ENCODE measurements around the gene ABCB8. TPM values are rescaled to one million over a fixed set of nuclear protein-coding genes. Genes with fewer than 3 reads are reported as not detected.

ABCB8 gene
- total RNA-seq, 1 donor from 2014 or later = 53.0 TPM

GRCh38 chr7:151083071-151083823 lies 55.0 kb downstream of the ABCB8 start, which contains the start of gene TMUB1:
Gene TMUB1 (minus strand): TSS chr7:151083493. CDS start chr7:151082563, 930 bp downstream.
- DNase-seq (ENCODE audit: low read depth) = peak; percentile 72

GRCh38 chr7:151083824-151084160 lies 55.5 kb downstream of the ABCB8 start:
- no peak for DNase-seq (ENCODE audit: low read depth)

- DNase-seq (ENCODE audit: low read depth) = no peak
Observed at GRCh38 chr7:151085329-151085690, 57.1 kb downstream of the ABCB8 start.

GRCh38 chr7:151085691-151086620 lies 57.7 kb downstream of the ABCB8 start, which contains the start of gene AGAP3:
Gene AGAP3 (plus strand): TSS chr7:151086475. CDS start chr7:151086742, 267 bp downstream.
- peak; percentile 99 for DNase-seq (ENCODE audit: low read depth)

- DNase-seq (ENCODE audit: low read depth) = peak; percentile 38
Observed at GRCh38 chr7:151086802-151087244, 58.6 kb downstream of the ABCB8 start.

- DNase-seq (ENCODE audit: low read depth) = peak; percentile 90
Observed at GRCh38 chr7:151087245-151088018, 59.2 kb downstream of the ABCB8 start.

- peak; percentile 40 for DNase-seq (ENCODE audit: low read depth)
Observed at GRCh38 chr7:151088019-151088855, 60.0 kb downstream of the ABCB8 start.

- DNase-seq (ENCODE audit: low read depth) = peak; percentile 62
Observed at GRCh38 chr7:151088856-151089699, 60.8 kb downstream of the ABCB8 start.

GRCh38 chr7:151089893-151090730 lies 61.9 kb downstream of the ABCB8 start:
- no peak for DNase-seq (ENCODE audit: low read depth)

- DNase-seq (ENCODE audit: low read depth) = no peak
Observed at GRCh38 chr7:151091003-151091402, 62.8 kb downstream of the ABCB8 start.

GRCh38 chr7:151091431-151091830 lies 63.2 kb downstream of the ABCB8 start:
- DNase-seq (ENCODE audit: low read depth) = peak; percentile 42

- no peak for DNase-seq (ENCODE audit: low read depth)
Observed at GRCh38 chr7:151091988-151092387, 63.7 kb downstream of the ABCB8 start.

- DNase-seq (ENCODE audit: low read depth) = no peak
Observed at GRCh38 chr7:151093748-151094147, 65.5 kb downstream of the ABCB8 start.

- no peak for DNase-seq (ENCODE audit: low read depth)
Observed at GRCh38 chr7:151094675-151095074, 66.4 kb downstream of the ABCB8 start.

- DNase-seq (ENCODE audit: low read depth) = no peak
Observed at GRCh38 chr7:151095123-151095797, 67.0 kb downstream of the ABCB8 start.

GRCh38 chr7:151095828-151096475 lies 67.7 kb downstream of the ABCB8 start:
- DNase-seq (ENCODE audit: low read depth) = peak; percentile 93
